Liver (tissue), 9 donors: ENCODE results near the gene PKP1. TPM values are rescaled to one million over a fixed set of nuclear protein-coding genes. Genes with fewer than 3 reads are reported as not detected.

Experiments used
- DNase-seq: peaks from one replicate; pipeline ENCODE4 v3.0.0-alpha.2; 2017; ENCODE audit warnings: low spot score
- H3K27ac ChIP-seq, 2 donors: one replicate each; pipeline ENCODE4 v1.7.0; 2013; ENCODE audit warnings: inconsistent platforms in 2 of 2, low read length in 2 of 2, control low read depth in 1 of 2, low read depth in 1 of 2, mild to moderate bottlenecking in 1 of 2
- H3K27me3 ChIP-seq, 4 donors: one replicate each; pipeline versions ENCODE4 v1.6.1 to v1.7.0; 2013; ENCODE audit warnings: low read length in 3 of 4, inconsistent platforms in 1 of 4, mild to moderate bottlenecking in 1 of 4, moderate library complexity in 1 of 4; ENCODE audit not compliant: control insufficient read depth in 4 of 4, insufficient read depth in 4 of 4
- H3K36me3 ChIP-seq, 4 donors: one replicate each; pipeline versions ENCODE4 v1.6.1 to v1.7.0; 2013; ENCODE audit warnings: low read length in 3 of 4, mild to moderate bottlenecking in 3 of 4, low read depth in 1 of 4, moderate library complexity in 1 of 4; ENCODE audit not compliant: control insufficient read depth in 4 of 4, insufficient read depth in 3 of 4
- H3K4me1 ChIP-seq, 4 donors: one replicate each; pipeline versions ENCODE4 v1.6.1 to v1.7.0; 2013; ENCODE audit warnings: low read length in 3 of 4, mild to moderate bottlenecking in 3 of 4, moderate library complexity in 1 of 4; ENCODE audit not compliant: control insufficient read depth in 4 of 4, insufficient read depth in 4 of 4
- H3K4me3 ChIP-seq, 3 donors: one replicate each; pipeline versions ENCODE4 v1.6.1 to v1.7.0; 2013; ENCODE audit warnings: low read length in 3 of 3, control low read depth in 1 of 3, low read depth in 1 of 3, mild to moderate bottlenecking in 1 of 3
- H3K9ac ChIP-seq, 2 donors: one replicate each; pipeline ENCODE4 v1.7.0; 2013; ENCODE audit warnings: low read length in 2 of 2, mild to moderate bottlenecking in 2 of 2, moderate library complexity in 2 of 2, control low read depth in 1 of 2, low read depth in 1 of 2
- H3K9me3 ChIP-seq, 4 donors: one replicate each; pipeline versions ENCODE4 v1.6.1 to v1.7.0; 2013; ENCODE audit warnings: low read length in 3 of 4; ENCODE audit not compliant: control insufficient read depth in 4 of 4
- EGR1 ChIP-seq, 2 donors: IDR thresholded peaks; 2 replicates each; pipeline ENCODE4 v1.6.1; 2016 to 2018; ENCODE audit warnings: antibody characterized with exemption in 2 of 2, low read depth in 2 of 2
- FOXA1 ChIP-seq: IDR thresholded peaks from 2 replicates; pipeline ENCODE4 v1.6.1; 2016; ENCODE audit warnings: antibody characterized with exemption
- GABPA ChIP-seq, 2 donors: IDR thresholded peaks in 1 of 2; conservative IDR thresholded peaks in 1 of 2; 2 replicates each; pipeline ENCODE4 v1.6.1; 2016; ENCODE audit warnings: antibody characterized with exemption in 2 of 2, mild to moderate bottlenecking in 1 of 2, moderate library complexity in 1 of 2
- HNF4A ChIP-seq, 2 donors: conservative IDR thresholded peaks; 2 replicates each; pipeline ENCODE4 v1.6.1; 2016; ENCODE audit warnings: antibody characterized with exemption in 2 of 2, mild to moderate bottlenecking in 2 of 2
- HNF4G ChIP-seq: IDR thresholded peaks from 2 replicates; pipeline ENCODE4 v1.6.1; 2016; ENCODE audit warnings: antibody characterized with exemption
- NR2F2 ChIP-seq: IDR thresholded peaks from 2 replicates; pipeline ENCODE4 v1.6.1; 2016; ENCODE audit warnings: antibody characterized with exemption
- RAD21 ChIP-seq, 2 donors: IDR thresholded peaks; 2 replicates each; pipeline ENCODE4 v1.6.1; 2016; ENCODE audit warnings: antibody characterized with exemption in 2 of 2, mild to moderate bottlenecking in 2 of 2
- RXRA ChIP-seq, 2 donors: IDR thresholded peaks; 2 replicates each; pipeline ENCODE4 v1.6.1; 2017 to 2018; ENCODE audit warnings: antibody characterized with exemption in 2 of 2, mild to moderate bottlenecking in 1 of 2
- SP1 ChIP-seq: IDR thresholded peaks from 2 replicates; pipeline ENCODE4 v1.6.1; 2018; ENCODE audit warnings: antibody characterized with exemption, mild to moderate bottlenecking
- TAF1 ChIP-seq: conservative IDR thresholded peaks from 2 replicates; pipeline ENCODE4 v1.6.1; 2016; ENCODE audit warnings: antibody characterized with exemption, mild to moderate bottlenecking
- YY1 ChIP-seq: IDR thresholded peaks from 2 replicates; pipeline ENCODE4 v1.6.1; 2016; ENCODE audit warnings: antibody characterized with exemption, mild to moderate bottlenecking
- WGBS: extraction: QIAGEN DNeasy Blood & Tissue Kit; methylation state at CpG from one replicate; pipeline ENCODE4 v1.1.7; 2013; 5-methylcytosine and 5-hydroxymethylcytosine counted together
- polyA plus RNA-seq, 2 donors: library from polyadenylated mRNA; stranded (reverse) in 1 of 2; unstranded in 1 of 2; fragments of 200-250 nt in 1 of 2; fragments of >200 nt in 1 of 2; fragmentation: Nextera tagmentation in 1 of 2; extraction: Ambion mirVana in 1 of 2; gene quantifications; one replicate each; pipeline versions ENCODE4 v1.2.1 to v1.2.3, GENCODE V29; 2013 to 2015
- total RNA-seq, 2 donors: library from RNA; depleted of rRNA; stranded (reverse); fragments of >200 nt; gene quantifications; one replicate each; pipeline ENCODE4 v1.2.3, GENCODE V29; 2014
- TF ChIP-seq, protein P1 (sequence below): IDR thresholded peaks from 2 replicates; pipeline ENCODE4 v1.6.1; 2016; ENCODE audit warnings: antibody characterized with exemption
- TF ChIP-seq, protein P2 (sequence below): IDR thresholded peaks from 2 replicates; pipeline ENCODE4 v1.6.1; 2016; ENCODE audit warnings: antibody characterized with exemption
- TF ChIP-seq, protein P3 (sequence below): fragments of 150-350 bp; IDR thresholded peaks from 2 replicates; pipeline ENCODE4 v1.5.1; 2017; ENCODE audit warnings: improper control_type of control experiment, low read depth, low read length; ENCODE audit not compliant: missing input control
- donor health status: healthy.
- donor health status: healthy.
- donor health status: healthy.
- donor health status: healthy.
- donor health status: healthy.

Gene PKP1
- total and polyA plus RNA-seq, 4 donors, result 0.01 TPM; not detected in 3

DNA sequence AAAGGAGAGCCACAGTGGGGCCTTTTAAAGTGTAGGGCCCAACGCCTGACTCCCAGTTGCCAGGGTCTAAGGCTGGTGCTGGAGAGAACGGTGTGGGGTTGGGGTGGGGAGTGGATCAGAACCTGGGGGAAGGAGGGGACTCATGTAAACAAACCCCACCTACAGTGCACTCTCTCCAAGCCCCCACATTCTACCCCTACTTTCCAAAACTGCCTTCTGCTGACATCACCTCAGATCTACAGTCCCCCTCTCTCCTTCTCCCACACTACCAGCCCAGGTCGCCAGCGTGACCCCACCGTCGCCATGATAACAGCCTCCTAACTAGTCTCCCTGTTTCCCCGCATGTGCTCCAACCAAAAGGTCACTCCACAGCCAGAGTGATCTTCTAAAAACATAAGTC, 67.6 kb downstream of the PKP1 start (continued):
- TF ChIP-seq GABPA (IDR thresholded peaks at IDR 0.05 in 1 of 2, conservative IDR thresholded peaks at IDR 0.05 in 1 of 2), result no peak
- TF ChIP-seq RXRA (IDR thresholded peaks at IDR 0.05), result no peak
- TF ChIP-seq HNF4A (conservative IDR thresholded peaks at IDR 0.05), result no peak
- TF ChIP-seq, protein P1, sequence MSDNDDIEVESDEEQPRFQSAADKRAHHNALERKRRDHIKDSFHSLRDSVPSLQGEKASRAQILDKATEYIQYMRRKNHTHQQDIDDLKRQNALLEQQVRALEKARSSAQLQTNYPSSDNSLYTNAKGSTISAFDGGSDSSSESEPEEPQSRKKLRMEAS, result no peak

GRCh38 chr1:201351617-201352016, 68.3 kb downstream of the PKP1 start:
- DNase-seq, result no peak
- Histone ChIP-seq H3K27ac (no peak overlapping the region), H3K9me3 (no peaks in the 10 kb centered on the region), H3K4me3 (no peak overlapping the region), H3K4me1 (no peaks in the 10 kb centered on the region), H3K27me3 (peaks cover 0 to 2% (median 0%) of the 10 kb centered on the region in 4 donors), H3K9ac (no peak overlapping the region), H3K36me3 (no peaks in the 10 kb centered on the region)
- no peak for TF ChIP-seq HNF4A (conservative IDR thresholded peaks at IDR 0.05)
- TF ChIP-seq, protein P2, sequence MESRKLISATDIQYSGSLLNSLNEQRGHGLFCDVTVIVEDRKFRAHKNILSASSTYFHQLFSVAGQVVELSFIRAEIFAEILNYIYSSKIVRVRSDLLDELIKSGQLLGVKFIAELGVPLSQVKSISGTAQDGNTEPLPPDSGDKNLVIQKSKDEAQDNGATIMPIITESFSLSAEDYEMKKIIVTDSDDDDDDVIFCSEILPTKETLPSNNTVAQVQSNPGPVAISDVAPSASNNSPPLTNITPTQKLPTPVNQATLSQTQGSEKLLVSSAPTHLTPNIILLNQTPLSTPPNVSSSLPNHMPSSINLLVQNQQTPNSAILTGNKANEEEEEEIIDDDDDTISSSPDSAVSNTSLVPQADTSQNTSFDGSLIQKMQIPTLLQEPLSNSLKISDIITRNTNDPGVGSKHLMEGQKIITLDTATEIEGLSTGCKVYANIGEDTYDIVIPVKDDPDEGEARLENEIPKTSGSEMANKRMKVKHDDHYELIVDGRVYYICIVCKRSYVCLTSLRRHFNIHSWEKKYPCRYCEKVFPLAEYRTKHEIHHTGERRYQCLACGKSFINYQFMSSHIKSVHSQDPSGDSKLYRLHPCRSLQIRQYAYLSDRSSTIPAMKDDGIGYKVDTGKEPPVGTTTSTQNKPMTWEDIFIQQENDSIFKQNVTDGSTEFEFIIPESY, result no peak
- no peak for TF ChIP-seq RAD21 (IDR thresholded peaks at IDR 0.05)
- TF ChIP-seq TAF1, result no peak
- TF ChIP-seq, protein P3, sequence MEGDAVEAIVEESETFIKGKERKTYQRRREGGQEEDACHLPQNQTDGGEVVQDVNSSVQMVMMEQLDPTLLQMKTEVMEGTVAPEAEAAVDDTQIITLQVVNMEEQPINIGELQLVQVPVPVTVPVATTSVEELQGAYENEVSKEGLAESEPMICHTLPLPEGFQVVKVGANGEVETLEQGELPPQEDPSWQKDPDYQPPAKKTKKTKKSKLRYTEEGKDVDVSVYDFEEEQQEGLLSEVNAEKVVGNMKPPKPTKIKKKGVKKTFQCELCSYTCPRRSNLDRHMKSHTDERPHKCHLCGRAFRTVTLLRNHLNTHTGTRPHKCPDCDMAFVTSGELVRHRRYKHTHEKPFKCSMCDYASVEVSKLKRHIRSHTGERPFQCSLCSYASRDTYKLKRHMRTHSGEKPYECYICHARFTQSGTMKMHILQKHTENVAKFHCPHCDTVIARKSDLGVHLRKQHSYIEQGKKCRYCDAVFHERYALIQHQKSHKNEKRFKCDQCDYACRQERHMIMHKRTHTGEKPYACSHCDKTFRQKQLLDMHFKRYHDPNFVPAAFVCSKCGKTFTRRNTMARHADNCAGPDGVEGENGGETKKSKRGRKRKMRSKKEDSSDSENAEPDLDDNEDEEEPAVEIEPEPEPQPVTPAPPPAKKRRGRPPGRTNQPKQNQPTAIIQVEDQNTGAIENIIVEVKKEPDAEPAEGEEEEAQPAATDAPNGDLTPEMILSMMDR, result no peak
- TF ChIP-seq, protein P1, result no peak
- TF ChIP-seq SP1, result no peak
- no peak for TF ChIP-seq GABPA (IDR thresholded peaks at IDR 0.05 in 1 of 2, conservative IDR thresholded peaks at IDR 0.05 in 1 of 2)
- no peak for TF ChIP-seq YY1
- TF ChIP-seq NR2F2, result no peak
- TF ChIP-seq EGR1 (IDR thresholded peaks at IDR 0.05; ENCODE audit: low read depth in 2 of 2), result no peak
- no peak for TF ChIP-seq FOXA1

GRCh38 chr1:201353186-201353940, 70.1 kb downstream of the PKP1 start:
- Histone ChIP-seq H3K36me3 (no peaks in the 10 kb centered on the region), H3K9ac (no peak overlapping the region), H3K9me3 (no peaks in the 10 kb centered on the region), H3K27ac (no peak overlapping the region), H3K4me3 (no peak overlapping the region), H3K4me1 (no peaks in the 10 kb centered on the region), H3K27me3 (peaks cover 0 to 2% (median 0%) of the 10 kb centered on the region in 4 donors)
- TF ChIP-seq HNF4G (no peak), FOXA1 (no peak), HNF4A (conservative IDR thresholded peaks at IDR 0.05) (no peak)
- WGBS, result 88% methylated on average over 13 of the region's 13 CpGs
- DNase-seq, result no peak
